DMS 273 (cell line): ENCODE measurements around the gene FANCE.

ENCODE experiments used
- DNase-seq: peaks from one replicate; lab custom pipeline; 2025; ENCODE audit not compliant: unreplicated experiment; lab: John Stamatoyannopoulos, UW

The FANCE gene

DNA sequence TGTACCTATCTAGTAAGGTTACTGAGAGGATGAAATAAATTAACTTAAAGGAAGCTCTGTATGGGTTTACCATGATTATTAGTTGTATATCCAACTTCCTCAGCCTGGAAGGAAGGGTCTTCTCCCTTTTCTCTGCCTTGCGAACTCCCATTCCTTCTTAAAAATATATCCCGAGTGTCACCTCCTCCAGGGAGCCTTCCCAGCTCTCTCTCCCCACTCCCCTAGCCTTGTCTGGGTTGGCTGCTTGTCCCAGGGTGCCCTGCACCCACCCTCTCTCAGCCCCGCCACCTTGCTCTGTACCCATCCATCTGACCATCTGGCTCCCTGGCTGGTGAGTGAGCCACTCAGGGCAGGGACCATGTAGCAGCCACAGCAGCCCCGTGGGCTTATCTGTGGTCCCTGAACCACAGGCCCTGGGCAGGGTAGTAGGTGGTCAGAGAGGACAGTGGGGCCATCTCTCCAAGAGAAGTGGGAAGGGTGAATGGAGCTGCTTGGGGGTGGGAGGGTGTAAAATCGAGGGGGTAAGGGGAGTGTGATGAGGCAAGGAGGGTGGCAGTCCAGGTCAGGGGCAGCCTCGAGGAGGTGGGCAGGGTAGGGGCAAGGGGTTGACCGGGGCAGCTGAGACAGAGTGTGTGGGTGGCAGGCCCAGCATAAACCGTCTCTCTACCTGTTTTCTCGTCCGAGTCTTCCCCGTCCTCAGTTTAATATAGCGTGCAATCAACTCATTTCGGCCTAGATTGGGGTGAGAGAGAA, 31.9 kb downstream of the FANCE start:
- peak; percentile 55 for DNase-seq

DNA sequence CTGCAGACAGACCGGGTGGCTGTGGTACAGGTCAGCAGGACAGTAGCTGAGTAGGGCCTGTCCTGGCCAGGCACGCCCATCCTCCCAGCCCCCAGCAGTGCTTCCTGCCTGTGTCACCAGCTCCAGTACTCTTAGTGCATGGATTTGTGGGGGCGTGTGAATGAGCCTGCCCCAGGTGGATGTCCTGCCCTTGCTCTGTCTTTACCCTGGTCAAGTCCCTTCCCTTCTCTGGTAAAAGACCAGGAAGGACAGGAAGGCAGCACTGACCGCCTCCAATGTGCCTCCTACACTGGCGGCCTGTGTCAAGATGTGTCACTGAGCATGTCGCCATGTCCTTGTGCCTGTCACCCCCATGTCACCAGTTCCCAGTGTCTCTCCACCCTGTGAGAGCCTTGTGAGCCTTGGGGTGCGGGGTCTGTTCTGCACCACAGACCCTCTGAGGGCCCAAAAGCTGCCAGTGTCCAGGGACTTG, 32.8 kb downstream of the FANCE start:
- DNase-seq: no peak

DNA sequence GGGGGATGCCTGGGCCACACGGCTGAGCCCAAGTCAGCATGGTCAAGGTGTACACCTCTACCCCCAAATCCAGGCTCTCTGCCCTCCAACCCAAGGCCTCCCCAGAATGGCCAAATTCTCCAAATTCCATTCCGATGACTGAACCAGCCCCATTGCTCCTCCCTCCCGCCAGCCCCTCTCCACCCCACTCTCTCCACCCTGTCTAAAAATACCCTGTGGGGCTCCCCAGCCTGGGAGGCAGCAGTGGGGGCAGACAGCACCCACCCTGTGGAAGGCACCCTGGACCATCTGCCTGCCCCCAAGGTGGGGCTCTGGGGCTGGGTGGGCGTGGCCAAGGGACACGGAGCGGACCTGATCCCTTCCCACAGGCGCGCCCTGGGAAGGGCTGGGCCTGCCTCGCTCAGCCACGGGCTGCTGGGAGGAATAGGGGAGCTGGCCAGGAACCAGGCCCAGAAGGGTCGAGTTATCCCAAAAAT, 33.3 kb downstream of the FANCE start:
- no peak for DNase-seq

DNA sequence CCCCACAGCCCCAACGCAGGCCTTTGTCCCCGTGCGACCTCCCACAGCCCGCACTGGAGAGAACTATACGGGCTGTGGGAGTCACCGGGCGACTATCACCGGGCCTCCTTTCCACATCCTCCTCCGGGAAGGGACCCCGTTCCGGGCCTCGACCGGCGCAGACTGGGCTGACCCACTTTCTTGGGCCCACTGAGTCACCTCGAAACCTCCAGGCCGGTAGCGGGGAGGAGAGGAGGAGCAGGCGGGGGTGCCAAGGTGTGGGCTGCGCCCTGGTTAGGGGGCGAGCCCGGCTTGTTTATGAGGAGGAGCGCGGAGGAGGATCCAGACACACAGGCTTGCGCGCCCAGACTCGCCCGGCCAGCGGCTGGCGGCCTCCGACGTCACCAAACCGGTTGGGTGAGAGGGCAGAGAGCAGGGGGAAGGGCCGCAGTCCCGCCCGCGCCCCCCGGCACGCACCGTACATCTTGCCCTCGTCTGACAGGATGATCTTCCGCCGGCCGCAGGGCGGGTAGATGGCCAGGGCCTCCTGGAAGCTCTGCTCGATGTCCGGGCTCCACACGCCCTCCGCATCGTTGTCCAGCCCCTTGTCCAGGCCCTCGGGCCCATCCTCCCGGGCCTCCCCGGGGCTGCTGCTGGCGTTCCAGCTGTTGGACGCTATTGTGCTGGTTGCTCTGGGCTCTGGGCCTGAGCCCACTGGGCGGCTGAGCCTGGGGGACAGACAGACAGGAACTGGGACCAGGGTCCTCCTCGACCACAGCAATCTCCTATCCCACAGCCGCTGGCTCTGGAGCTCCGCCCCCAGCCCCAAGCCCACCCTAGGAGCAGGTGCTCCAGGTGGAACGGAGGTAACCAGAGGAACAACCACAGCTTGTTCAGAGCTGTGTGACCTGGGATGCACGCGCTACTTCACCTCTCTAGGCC, 34.1 kb downstream of the FANCE start:
- DNase-seq: no peak

DNA sequence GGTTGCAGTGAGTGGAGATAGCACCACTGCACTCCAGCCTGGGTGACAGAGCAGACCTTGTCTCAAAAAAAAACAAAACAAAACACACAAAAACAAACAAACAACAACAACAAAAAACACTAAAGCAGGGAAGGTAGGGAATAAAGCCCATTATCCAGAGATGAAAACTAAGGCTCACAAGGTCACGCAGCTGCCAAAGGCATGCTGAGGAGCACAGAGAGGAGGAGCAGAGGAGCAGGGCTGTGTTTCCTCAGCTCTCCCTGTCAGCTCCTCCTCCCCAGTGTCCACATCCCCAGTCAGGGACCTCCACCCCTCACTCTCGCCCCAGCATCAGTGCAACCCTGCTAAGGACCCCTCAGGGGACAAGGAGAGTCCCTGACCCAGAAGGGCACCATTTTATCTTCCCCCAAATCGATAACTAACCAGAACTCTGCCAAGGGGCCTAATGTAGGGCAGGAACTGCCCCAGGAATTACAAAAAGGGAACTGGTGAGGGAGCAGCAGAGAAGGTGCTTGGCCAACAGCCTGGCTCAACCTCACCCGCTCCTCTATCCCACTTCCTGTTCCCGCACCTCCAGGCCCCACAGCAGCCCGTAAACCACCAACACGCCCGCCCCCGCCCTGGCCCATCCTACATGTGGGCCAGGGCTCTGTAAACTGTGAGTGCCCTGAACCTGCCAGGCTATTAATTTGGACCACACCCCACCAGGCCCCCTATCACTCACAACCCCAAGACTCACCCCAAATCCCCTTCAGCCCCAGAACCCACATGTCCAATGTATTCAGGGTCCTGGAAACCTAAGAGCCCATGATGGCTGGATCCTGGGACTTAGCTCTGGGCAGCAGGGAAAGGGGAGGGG, 35.7 kb downstream of the FANCE start:
- DNase-seq: peak; percentile 85

DNA sequence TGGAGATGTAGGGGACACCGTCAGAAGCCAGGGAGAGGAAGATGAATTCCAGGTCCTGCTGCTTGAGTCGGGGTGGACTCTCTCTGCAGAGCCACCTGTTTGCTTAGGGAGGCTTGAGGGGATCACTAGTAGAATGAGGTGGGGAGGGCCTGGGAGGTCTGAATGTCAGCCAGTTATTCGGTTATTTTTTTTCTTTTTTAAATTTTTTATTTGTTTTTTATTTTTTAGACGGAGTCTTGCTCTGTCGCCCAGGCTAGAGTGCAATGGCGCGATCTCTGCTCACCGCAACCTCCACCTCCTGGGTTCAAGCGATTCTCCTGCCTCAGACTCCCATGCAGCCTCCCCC, 36.4 kb downstream of the FANCE start:
- DNase-seq: no peak

DNA sequence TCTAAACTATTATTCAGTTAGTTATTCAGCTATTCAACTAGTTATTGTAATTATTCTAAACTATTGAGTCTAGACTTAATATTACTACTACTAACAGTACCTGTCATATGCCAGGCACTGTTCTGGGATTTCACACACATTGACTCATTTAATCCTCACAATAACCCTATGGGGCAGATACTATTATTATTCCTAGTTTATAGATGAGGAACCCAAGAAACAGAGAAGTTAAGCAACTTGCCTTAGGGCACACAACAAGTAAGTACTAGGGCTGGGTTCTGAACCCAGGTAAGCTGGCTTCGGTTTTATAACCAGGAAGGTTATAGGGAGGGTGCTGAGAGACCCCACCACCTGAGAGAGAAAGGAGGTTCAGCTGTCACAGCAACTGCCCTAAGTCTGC, 36.9 kb downstream of the FANCE start:
- no peak for DNase-seq

DNA sequence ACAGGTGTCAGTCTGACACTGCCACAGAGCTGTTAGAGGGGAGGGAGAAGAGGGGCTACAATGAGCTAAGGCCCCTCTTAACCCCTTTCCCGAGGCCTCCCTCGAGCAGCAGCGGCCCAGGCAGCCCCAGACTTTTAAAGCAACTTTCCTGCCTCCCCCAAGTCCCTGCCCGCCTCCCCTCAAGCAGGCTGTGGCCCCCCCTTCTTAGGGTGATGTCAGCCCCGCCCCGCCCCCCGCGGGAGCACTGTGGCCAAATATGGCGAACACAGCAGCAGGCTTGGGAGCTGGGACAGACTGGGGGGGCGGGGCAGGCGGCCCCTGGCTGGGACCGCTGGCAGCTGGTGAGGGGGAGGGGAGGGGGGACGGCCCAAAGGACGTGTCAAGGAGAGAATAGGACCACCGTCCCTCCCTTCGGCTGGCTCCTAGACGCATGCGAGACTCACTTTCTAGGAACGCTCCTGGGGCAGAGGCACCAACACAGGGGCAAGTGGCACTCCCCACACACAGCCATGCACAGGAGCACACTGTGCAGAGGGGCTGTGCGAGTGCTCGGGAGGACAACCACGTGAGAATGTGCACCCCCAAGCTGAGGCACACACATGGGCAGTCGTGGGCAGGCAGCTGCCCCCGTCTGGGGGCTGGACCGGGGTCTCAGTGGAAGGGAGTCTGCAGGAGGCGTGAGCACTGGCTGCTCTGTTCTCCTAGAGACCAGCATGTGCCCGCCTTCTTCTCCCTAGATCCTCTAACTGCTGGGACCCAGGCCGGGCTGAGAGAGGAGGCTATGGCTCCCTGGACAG, 38.1 kb downstream of the FANCE start:
- peak; percentile 99 for DNase-seq

DNA sequence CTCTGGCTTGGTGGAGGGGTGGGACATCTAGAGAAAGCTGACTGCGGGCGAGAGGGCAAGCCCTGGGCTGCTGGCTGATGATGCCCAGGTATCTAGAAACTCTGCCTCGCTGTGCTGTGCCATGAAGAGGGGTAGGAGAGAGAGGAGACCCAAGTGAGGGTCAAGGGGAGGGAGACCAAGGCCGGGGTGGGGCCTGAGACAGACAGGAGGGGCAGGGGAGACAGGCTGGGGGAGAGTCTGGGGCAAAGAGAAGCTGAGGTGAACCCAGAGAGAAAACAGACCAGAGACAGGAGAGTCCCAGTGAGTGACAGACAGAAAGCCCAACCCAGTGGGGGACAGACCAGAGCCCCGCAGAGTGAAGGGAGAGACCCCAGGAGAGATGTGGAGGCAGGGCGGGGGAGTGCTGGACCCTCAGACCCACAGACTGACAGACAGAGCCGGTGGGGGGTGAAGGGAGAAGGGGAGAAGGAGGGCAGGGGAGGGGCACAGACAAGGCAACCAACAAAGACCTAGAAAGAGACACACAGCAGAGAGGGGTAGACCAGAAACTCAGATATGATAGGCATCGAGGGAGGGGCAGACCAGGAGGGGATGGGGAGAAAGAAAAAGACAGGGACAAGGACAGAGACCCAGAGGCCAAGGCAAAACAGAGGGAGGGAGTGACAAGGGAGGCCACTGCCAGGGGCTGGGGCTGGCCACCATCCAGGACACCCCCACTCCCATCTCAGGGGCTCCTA, 38.9 kb downstream of the FANCE start:
- peak; percentile 60 for DNase-seq

DNA sequence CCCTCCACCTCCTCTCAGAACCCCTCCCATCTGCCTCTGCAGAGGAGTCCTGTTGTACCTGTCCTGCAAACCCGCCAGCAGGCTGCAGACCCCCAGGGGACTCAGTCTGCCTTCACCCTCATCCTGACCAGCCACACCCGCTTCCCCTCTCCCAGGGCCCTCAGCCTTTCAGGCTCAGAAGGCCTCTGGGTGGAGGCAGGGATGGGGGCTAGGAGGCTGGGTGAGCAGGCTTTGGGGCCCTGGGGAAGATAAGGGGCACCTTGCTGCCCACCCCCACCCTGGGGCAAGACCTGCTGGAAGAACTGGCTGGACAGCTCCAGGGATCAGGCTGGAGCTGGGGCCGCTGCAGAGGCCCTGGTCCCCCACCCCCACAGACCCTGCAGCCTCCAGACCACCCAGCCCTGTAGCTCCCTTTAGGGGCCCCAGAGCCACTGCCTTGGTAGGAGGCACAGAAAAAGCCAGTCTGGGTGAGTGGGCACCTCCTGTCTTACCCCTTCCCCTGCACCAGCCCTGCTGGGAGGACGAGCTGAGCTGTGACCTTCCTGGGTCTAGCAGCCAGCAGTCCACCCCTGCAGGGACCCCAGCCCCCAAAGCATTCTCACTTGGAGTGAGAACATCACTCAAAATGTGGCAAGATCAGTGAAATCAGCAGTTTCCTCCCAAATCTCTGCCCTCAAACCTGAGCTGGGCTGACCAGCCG, 39.6 kb downstream of the FANCE start:
- DNase-seq: peak; percentile 59

DNA sequence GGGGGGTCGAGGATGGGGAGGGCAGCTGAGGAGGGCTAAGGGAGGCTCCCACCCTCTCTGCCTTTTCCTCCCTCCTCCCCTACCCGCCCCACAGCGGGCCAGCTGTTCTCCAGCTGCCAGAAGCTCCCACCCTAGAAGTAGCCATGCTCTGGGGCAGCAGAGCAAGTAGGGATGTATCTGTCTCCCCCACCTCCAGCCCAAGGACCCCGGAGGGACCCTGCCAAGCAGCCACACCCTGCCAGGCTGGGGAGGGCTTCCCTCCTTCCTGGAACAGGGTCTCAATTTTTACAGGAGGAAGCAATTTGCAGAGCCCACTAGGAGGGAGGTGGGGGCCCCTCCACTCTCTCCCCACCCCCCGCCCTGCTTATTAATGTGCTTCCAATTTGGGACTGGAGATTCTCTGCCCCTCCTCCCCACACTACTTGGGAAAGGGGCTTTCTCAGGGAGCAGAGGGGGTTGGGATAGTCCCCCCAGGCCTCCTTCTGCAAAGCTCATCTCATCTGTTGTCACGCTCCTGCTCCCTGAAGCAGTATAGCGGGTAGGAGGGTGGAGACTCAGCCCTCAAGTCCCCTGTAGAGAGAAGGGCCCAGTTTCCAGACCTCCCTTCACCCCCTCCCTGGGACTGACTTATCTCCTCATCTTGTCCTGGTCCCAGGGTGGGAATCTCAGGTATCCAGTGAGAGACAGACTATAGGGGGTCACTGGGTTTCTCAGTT, 40.3 kb downstream of the FANCE start:
- peak; percentile 74 for DNase-seq

DNA sequence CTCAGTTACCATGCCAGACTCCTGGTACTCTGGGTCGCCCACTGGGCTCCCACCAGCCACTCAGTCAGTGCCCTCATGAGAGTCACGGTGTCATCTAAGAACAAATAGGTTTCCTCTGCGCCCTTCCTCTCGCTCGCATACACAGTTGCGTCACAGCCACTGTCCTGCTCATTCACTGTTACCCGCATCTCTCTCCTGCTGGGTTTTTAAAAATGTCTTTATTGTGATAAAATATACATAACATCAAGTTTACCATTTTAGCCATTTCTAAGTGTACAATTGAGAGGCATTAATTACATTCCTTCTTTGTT, 40.8 kb downstream of the FANCE start:
- no peak for DNase-seq

DNA sequence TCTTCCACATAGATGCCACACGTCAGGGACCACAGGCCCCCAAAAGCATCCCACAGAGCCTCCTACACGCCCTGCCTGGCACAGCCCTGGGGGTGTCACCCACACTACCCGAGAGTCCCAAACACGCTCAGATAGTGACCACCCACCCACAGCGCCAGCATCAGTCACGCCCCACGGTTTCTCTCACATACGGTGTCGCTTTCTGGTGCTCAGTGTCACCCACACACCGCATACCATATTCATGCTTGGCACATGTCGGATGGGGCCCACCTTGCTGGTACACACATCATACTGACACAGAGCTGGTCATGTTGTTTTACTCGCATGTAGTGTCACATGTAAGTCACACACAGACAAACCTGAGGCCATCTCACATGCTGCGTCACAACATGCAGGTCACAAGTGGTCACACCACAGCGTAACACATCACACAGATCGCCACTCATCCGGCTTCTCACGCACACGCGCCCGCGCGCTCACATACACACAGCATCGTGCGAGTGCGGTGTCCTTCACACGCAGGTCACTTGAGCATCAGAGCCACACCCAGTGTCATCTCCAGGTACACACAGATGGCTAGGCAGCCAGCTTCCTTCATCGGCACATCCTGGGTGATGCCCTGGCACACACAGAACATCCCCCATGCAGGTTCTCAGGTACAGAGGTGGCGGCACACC, 41.3 kb downstream of the FANCE start:
- no peak for DNase-seq

DNA sequence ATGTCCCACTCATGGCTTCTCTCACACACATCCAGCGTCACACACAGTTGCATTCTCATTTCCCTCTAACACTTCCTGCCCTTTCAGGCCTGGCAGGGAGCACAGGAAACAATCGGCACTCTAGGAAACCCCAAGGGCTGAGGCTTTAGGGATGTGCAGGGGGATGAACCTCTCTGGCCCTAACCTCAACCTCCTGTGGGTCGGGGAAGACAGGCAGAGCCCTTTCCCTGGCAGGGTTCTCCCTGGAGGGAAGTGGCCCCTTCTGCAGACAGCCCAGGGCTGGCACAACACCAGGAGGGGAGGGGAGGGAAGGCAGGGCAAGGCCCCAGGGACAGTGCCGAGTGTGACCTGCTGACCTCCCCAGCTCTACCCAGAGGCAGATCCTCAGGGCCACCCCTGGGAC, 42.0 kb downstream of the FANCE start:
- DNase-seq: peak; percentile 40

DNA sequence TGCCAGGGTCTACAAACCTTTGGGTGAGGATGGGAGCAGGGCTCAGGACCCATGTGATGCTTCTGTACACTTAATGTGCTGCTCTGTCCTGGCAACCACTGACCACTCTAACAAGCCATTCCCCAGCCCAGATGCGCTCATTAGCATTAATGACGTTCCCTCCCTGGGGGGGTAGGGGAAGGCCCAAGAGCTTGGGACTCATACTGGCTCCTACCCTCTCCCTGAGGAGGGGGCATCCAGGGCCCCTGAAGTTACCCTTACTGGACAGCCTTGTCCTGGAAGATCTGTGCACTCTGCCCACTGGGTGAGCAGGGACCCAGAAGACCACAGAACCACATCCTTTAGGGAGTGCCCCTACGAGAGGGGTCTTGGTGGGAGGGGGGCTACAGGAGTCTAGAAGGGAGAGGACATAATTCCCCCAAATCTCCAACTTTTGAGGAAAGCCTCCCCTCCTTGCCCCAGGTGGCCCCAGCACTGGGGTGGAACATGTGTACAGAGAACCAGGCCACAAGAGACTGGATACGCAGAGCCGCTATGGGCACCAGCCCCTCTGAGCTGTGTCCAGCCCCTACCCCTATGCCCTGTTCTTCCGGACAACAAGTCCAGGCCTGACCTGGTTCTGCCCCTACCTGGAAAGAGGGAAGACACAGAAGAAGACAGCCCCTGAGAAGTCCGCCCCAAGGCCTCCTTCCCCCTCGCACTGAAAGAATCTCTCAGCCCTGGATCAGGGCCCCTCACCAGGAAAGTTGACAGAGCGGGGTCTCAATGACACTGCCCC, 43.3 kb downstream of the FANCE start:
- no peak for DNase-seq

DNA sequence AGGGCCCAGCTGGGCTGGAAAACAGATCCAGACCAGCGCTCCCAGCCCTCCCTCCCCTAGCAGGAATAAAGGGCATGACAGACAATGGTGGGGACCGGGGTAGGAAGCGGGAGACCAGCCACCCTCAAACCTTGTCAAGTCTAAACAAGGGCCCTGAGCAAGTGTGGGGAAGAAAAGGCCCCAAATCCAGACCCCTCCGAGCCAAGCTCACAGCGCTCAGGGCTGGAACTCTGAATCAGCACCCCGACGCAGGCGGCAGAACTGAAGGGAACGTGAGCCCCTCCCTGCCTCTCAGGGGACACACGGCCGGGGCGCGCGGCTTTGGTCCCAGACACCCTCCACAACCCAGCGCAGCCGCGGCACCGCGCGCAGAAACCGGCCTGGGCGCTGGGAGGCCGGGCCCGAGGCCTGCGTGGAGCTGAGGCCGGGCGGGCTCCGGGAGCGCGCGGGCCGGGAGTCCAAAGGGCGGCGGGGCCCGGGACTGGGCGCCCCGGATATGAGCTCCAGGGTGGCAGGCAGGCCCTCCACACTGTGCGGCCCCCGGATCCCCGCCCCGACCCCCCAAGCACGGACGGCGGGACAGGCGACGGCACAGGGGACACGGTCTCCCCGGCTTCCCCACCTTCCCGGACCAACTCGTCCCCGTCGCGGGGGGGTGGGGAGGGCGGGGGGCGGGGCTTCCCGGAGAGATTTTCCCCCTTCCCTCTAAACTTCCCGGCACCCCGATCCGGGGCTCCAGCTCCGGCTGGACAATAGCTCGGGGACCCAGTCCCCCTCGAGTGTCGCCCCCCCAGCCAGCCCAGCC, 44.1 kb downstream of the FANCE start:
- DNase-seq: peak; percentile 73
